CD4-positive, alpha-beta T cell treated with Interleukin-12 subunit alpha and Interleukin-12 subunit beta, for 1 hour (primary cell): Measurements from ENCODE around the gene PLPPR5.
"Not testable (repeated sequence)": the region's sequence is repeated elsewhere in the genome, so short reads cannot be mapped to it uniquely, and the experiment has no call there.

Source experiments
- DNase-seq: peaks from one replicate; pipeline ENCODE4 v3.0.0-alpha.2; 2020

The PLPPR5 gene

DNA sequence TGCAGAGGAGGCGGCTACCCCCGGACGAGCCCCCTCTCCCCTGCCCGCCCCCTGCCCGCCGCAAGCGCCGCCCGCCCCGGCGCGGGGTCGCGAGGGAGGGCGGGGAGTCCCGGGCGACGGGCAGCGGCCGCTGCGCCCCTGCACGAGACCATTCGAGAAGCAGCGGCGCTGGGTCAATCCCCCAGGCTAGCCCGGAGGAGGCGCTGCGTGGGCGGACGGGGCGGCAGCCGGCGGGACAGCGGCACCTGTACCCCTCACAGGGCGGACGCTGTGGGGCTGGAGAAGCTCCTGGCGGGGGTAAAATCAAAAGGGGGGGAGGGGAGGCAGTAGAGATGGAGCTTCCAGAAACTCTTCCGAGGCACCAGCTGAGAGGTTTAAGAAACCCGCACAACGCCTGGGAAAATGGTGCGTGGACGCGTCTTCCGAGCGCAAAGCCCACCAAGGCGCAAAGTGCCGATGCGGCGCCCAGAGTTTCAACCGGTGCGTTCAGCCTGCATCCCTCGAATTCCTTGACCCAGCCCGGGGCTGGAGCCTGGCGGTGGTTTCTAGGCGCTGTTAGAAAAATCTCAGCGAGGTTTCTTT is at the start of gene PLPPR5:
Gene PLPPR5, minus strand, starts transcription at position 1 of the 582 bp plus-strand sequence. CDS start 190 bp downstream, outside the sequence.
- DNase-seq, result no peak

DNA sequence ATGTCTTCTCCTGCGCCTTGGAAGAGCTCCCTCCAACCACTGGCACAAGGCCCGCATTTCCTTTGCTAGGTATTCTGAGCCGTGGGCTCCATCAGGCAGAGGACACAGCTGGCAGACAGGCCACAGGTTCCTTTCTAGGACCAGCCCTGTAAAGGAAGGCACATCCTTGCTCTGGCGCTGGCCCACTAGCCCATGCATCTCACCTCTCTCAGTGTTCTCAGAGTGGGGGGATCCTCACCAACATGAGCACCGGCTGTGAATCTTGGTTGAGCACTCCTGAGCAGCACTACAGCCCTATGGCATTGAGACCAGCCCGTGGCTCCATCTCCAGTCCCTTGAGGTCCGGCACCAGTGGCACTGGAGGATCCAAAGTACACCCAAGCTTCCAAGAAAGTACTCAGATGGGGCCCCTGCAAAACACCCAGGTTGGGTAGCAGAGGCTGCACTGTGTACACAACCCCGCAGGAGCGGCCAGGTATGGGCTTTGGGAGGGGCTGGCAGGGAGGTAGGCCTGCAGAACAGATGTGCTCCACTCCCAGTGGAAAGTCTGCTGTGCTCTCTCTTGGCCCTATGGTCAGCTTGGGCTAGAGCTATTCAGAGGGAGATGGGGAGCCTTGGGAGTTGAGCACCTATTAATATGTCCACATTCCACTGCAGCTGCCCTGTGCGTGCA is 47.1 kb upstream of the PLPPR5 start:
- no peak for DNase-seq

GRCh38 chr1:99049745-99050144 is 45.1 kb upstream of the PLPPR5 start:
- DNase-seq, result no peak

- DNase-seq, result not testable (repeated sequence)
Observed at GRCh38 chr1:99036746-99037145, 32.1 kb upstream of the PLPPR5 start.

GRCh38 chr1:99018313-99018712 is 13.7 kb upstream of the PLPPR5 start:
- DNase-seq, result no peak

DNA sequence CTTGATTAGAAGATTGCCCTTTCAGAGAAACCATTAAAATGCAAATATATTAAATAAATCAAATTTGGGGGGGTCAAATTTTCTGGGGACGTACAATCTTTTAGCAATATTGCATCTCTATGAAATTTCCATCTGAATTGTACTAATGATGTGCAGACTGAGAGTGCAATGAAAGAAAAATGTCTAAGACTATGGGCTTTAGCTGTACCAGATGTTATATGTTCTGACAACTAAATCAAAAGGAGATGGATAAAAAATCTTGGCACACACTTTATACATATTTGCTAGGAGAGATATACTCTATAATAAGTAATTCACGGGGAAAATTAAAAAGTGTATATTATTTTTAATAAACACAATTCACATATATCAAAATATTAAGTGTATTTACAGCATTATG is 13.0 kb upstream of the PLPPR5 start:
- no peak for DNase-seq

GRCh38 chr1:99010679-99011078 is 6.0 kb upstream of the PLPPR5 start:
- DNase-seq, result no peak

GRCh38 chr1:99007366-99007765 is 2.7 kb upstream of the PLPPR5 start:
- DNase-seq, result no peak

DNA sequence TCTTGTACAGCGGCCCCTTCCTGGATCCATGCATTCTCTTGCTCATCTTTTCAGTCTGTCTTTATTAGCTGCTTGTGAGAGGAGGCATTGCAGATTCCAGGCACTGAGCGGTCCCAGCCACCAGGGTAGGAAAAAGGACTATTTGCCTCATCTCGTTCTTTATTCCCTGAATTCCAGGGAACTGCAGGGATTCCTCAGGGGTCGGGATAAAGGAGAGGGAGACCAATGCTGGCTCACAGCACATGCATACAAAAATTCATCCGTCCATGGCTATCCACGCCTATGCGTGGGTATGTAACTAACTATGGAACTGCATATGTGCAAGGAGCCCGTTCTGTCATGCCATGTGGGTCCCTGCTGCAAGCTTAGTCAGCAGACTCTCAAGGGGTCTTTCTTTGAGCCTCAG is 879 bp upstream of the PLPPR5 start:
- DNase-seq, result no peak

GRCh38 chr1:99004254-99004860 is 304 bp downstream of the PLPPR5 start:
- DNase-seq, result no peak

GRCh38 chr1:99003581-99004253 is 944 bp downstream of the PLPPR5 start:
- DNase-seq, result no peak

- DNase-seq, result no peak
Observed at GRCh38 chr1:98992844-98993243, 11.8 kb downstream of the PLPPR5 start.

GRCh38 chr1:98991127-98992012 is 13.3 kb downstream of the PLPPR5 start:
- no peak for DNase-seq

GRCh38 chr1:98989556-98989907 is 15.1 kb downstream of the PLPPR5 start:
- DNase-seq, result no peak

- no peak for DNase-seq
Observed at GRCh38 chr1:98988904-98989555, 15.6 kb downstream of the PLPPR5 start.

GRCh38 chr1:98985687-98986086 is 19.0 kb downstream of the PLPPR5 start:
- no peak for DNase-seq

DNA sequence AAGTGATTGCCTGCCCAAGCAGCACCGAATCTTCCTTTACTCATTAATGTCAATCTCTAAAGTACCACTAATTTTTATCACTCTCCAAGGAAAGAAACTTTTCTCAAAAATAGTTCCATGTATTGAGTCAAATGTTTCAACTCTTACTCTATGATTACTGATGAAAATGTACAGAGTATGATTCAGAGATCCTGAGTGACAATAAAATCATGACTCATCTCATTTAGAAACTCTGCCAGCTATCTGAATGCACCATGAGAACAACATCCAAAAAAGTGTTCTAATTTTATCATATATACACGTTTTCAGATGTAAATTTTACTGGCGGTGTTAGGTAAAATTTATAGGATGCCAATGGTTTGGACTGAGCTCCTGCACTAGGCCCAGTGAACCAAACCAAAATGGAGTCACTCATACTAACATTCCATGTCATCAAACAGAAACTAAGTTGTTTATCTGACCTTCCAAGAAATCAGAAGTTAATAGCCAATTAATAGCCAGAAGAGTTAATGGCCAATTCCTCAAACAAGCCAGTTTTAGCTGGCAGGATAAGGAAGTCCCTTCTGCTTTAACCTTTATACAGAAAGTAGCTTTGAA is 22.6 kb downstream of the PLPPR5 start:
- no peak for DNase-seq

GRCh38 chr1:98979463-98979862 is 25.2 kb downstream of the PLPPR5 start:
- DNase-seq, result no peak

GRCh38 chr1:98975810-98976209 is 28.9 kb downstream of the PLPPR5 start:
- no peak for DNase-seq

- DNase-seq, result no peak
Observed at GRCh38 chr1:98975113-98975512, 29.5 kb downstream of the PLPPR5 start.

DNA sequence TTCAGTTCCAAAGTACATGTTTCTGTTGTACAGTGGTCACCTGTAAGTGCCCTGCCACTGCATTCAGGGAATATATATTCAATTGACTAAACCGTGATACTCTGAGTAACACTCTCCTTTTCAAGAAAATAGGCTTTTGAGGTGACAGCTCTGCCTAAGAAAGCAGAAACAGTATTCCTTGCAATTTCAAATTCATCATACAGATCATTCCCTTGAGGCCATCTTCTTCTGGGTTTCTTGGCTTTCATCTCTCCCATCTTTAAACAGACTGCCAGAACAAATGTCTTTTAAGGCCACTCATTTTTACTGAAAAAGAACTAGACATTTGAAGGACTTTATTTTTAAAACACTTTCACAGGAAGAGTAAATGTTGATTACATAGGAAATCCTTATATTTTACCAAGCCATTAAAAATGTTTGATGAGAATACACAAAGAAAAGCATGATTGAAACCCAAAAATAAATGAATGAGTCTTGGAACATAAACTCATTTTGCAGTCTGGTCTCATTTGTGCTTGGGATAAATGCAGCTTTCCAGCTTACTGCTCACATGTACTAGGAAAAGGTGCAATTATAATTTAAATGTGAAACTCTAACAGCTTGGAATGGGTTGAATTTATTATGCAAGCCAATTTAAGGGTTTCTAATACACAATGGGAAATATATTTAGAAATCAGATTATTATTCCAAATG is 34.7 kb downstream of the PLPPR5 start:
- no peak for DNase-seq
